Pulmonary artery endothelial cell (primary cell): ENCODE results near the gene PAX9. TPM values are rescaled to one million over a fixed set of nuclear protein-coding genes. Genes with fewer than 3 reads are reported as not detected.

Experiments
- DNase-seq: peaks from one replicate; pipeline ENCODE4 v3.0.0-alpha.2; 2011; ENCODE audit warnings: low read depth, low spot score
- total RNA-seq: library from RNA; depleted of rRNA; stranded (reverse); fragments of >200 nt; gene quantifications from 2 replicates; pipeline ENCODE4 v1.2.3, GENCODE V29; 2014

The PAX9 gene
- total RNA-seq, 1 donor from 2014 or later, result not detected

GRCh38 chr14:36655963-36656686, 5.5 kb upstream of the PAX9 start:
- DNase-seq, result no peak

- no peak for DNase-seq
These were observed 4.8 kb upstream of the PAX9 start for GRCh38 chr14:36656687-36657398.

GRCh38 chr14:36657399-36658122, 4.1 kb upstream of the PAX9 start:
- no peak for DNase-seq

GRCh38 chr14:36658123-36659009, 3.3 kb upstream of the PAX9 start:
- DNase-seq, result no peak

- no peak for DNase-seq
These were observed 2.4 kb upstream of the PAX9 start for GRCh38 chr14:36659010-36659821.

GRCh38 chr14:36659822-36660735, 1.6 kb upstream of the PAX9 start:
- no peak for DNase-seq

- DNase-seq, result no peak
These were observed 739 bp upstream of the PAX9 start for GRCh38 chr14:36660736-36661505.

GRCh38 chr14:36662258-36662542, 540 bp downstream of the PAX9 start:
- DNase-seq, result no peak

- no peak for DNase-seq
These were observed 1.1 kb downstream of the PAX9 start for GRCh38 chr14:36662543-36663403.

GRCh38 chr14:36663404-36664321, 2.0 kb downstream of the PAX9 start:
- DNase-seq, result no peak

GRCh38 chr14:36664322-36665193, 2.9 kb downstream of the PAX9 start:
- DNase-seq, result no peak

- DNase-seq, result no peak
These were observed 4.3 kb downstream of the PAX9 start for GRCh38 chr14:36665887-36666415.

- no peak for DNase-seq
These were observed 5.0 kb downstream of the PAX9 start for GRCh38 chr14:36666416-36667206.

- DNase-seq, result no peak
These were observed 6.0 kb downstream of the PAX9 start for GRCh38 chr14:36667679-36668078.

- DNase-seq, result no peak
These were observed 9.5 kb downstream of the PAX9 start for GRCh38 chr14:36671149-36671548.
